IPS-18a (cell line): ENCODE data around the gene DERL3.

ENCODE experiments used
- H3K27ac ChIP-seq: one replicate; pipeline ENCODE4 v1.5.1; 2013; ENCODE audit warnings: low read length
- H3K27me3 ChIP-seq: one replicate; pipeline ENCODE4 v1.6.1; 2013; ENCODE audit warnings: mild to moderate bottlenecking, low read length; ENCODE audit not compliant: control insufficient read depth, insufficient read depth
- H3K36me3 ChIP-seq: one replicate; pipeline ENCODE4 v1.6.1; 2013; ENCODE audit warnings: low read depth, low read length; ENCODE audit not compliant: control insufficient read depth
- H3K4me1 ChIP-seq: one replicate; pipeline ENCODE4 v1.6.1; 2013; ENCODE audit warnings: low read depth, low read length; ENCODE audit not compliant: control insufficient read depth
- H3K4me3 ChIP-seq: one replicate; pipeline ENCODE4 v1.5.1; 2013; ENCODE audit warnings: low read length
- H3K9ac ChIP-seq: one replicate; pipeline ENCODE4 v1.6.1; 2013; ENCODE audit warnings: mild to moderate bottlenecking, low read length, moderate library complexity
- H3K9me3 ChIP-seq: one replicate; pipeline ENCODE4 v1.6.1; 2013; ENCODE audit warnings: low read depth, low read length; ENCODE audit not compliant: control insufficient read depth

The DERL3 gene

GRCh38 chr22:23791738-23792645 is 46.8 kb downstream of the DERL3 start:
- H3K9me3 ChIP-seq: no peaks in the 10 kb centered on the region
- H3K27ac ChIP-seq: no peak overlapping the region
- peaks cover 53% of the 10 kb centered on the region for H3K36me3 ChIP-seq
- H3K9ac ChIP-seq: no peak overlapping the region
- no peaks in the 10 kb centered on the region for H3K27me3 ChIP-seq
- H3K4me1 ChIP-seq: peaks cover 7% of the 10 kb centered on the region
- no peak overlapping the region for H3K4me3 ChIP-seq

- Histone ChIP-seq H3K4me1 (peaks cover 11% of the 10 kb centered on the region), H3K36me3 (peaks cover 48% of the 10 kb centered on the region), H3K4me3 (no peak overlapping the region), H3K9me3 (no peaks in the 10 kb centered on the region), H3K27ac (no peak overlapping the region), H3K9ac (no peak overlapping the region), H3K27me3 (no peaks in the 10 kb centered on the region)
Measured at GRCh38 chr22:23790819-23791737, 47.7 kb downstream of the DERL3 start.

- Histone ChIP-seq H3K9me3 (no peaks in the 10 kb centered on the region), H3K4me3 (no peak overlapping the region), H3K27me3 (no peaks in the 10 kb centered on the region), H3K9ac (no peak overlapping the region), H3K27ac (no peak overlapping the region), H3K4me1 (peaks cover 11% of the 10 kb centered on the region), H3K36me3 (peaks cover 41% of the 10 kb centered on the region)
Measured at GRCh38 chr22:23789638-23790037, 49.2 kb downstream of the DERL3 start.

GRCh38 chr22:23789121-23789520 is 49.7 kb downstream of the DERL3 start:
- Histone ChIP-seq H3K27me3 (no peaks in the 10 kb centered on the region), H3K27ac (no peak overlapping the region), H3K9ac (no peak overlapping the region), H3K36me3 (peaks cover 36% of the 10 kb centered on the region), H3K9me3 (no peaks in the 10 kb centered on the region), H3K4me3 (no peak overlapping the region), H3K4me1 (peaks cover 11% of the 10 kb centered on the region)

- Histone ChIP-seq H3K36me3 (peaks cover 26% of the 10 kb centered on the region), H3K9ac (peak overlapping the region; percentile 96), H3K27ac (no peak overlapping the region), H3K4me1 (peaks cover 11% of the 10 kb centered on the region), H3K4me3 (peak overlapping the region; percentile 97), H3K9me3 (no peaks in the 10 kb centered on the region), H3K27me3 (no peaks in the 10 kb centered on the region)
Measured at GRCh38 chr22:23787910-23788309, 50.9 kb downstream of the DERL3 start.

GRCh38 chr22:23787600-23787896 is 51.3 kb downstream of the DERL3 start:
- Histone ChIP-seq H3K4me3 (peak overlapping the region; percentile 97), H3K27ac (no peak overlapping the region), H3K9ac (peak overlapping the region; percentile 96), H3K36me3 (peaks cover 22% of the 10 kb centered on the region), H3K9me3 (no peaks in the 10 kb centered on the region), H3K27me3 (no peaks in the 10 kb centered on the region), H3K4me1 (peaks cover 11% of the 10 kb centered on the region)

- Histone ChIP-seq H3K4me3 (peak within 1 kb of the TSS; percentile 97), H3K27ac (peak within 1 kb of the TSS; percentile 89), H3K27me3 (no peaks in the 10 kb centered on the region), H3K36me3 (peaks cover 17% of the 10 kb centered on the region), H3K4me1 (peaks cover 11% of the 10 kb centered on the region), H3K9me3 (no peaks in the 10 kb centered on the region), H3K9ac (peak within 1 kb of the TSS; percentile 96)
Measured at GRCh38 chr22:23786752-23787599, 51.8 kb downstream of the DERL3 start, which contains the start of gene SMARCB1. SMARCB1 (plus strand) TSS chr22:23786966; CDS start chr22:23787170, 204 bp downstream.

- Histone ChIP-seq H3K27me3 (no peaks in the 10 kb centered on the region), H3K9ac (peak overlapping the region; percentile 96), H3K4me3 (peak overlapping the region; percentile 97), H3K36me3 (peaks cover 10% of the 10 kb centered on the region), H3K4me1 (peaks cover 11% of the 10 kb centered on the region), H3K27ac (peak overlapping the region; percentile 75), H3K9me3 (no peaks in the 10 kb centered on the region)
Measured at GRCh38 chr22:23786261-23786710, 52.5 kb downstream of the DERL3 start.
